ENCODE results near the gene PTPRN2. TPM values are rescaled to one million over a fixed set of nuclear protein-coding genes. Genes with fewer than 3 reads are reported as not detected.

PTPRN2 gene
- total RNA-seq, 4 donors from 2014 or later: 14.9 to 34.3 (median 21.3) TPM

DNA sequence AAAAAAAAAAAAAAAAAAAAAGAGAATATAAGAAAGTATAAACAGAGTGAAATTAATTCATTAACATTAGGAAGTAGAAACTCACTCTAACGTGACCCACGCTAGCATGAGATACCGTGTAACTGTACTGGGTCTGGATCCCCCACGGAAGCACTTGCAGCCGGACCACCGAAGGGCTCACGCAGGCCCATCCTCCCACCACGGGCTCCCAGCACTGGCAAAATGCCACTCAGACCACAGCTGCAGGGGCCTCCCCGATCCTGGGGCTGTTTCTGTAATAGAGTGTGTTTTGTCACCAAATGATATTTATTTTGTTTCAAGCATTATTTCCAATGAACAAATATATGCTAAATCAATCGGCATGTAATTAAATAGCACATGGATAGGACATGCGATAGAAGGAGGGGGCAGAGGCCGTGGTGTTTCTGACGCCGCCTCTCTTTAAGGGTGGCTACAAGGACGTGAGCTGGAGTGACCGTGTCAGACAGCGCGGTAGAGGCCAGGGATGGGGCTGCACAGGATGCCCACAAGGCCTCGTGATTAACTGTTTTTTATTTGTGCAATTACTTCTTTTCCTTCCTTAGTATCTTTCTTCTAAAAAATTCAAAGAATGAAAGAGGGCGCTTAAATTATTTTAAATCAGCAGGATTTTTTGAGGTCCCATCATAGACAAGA is 568.5 kb downstream of the PTPRN2 start:
- Histone ChIP-seq H3K9me3 (no peaks in the 10 kb centered on the region), H3K4me1 (peaks cover 0 to 7% (median 0%) of the 10 kb centered on the region in 4 donors), H3K27ac (no peak overlapping the region), H3K36me3 (no peaks in the 10 kb centered on the region), H3K4me3 (no peak overlapping the region), H3K27me3 (no peaks in the 10 kb centered on the region)
- TF ChIP-seq POLR2A (IDR thresholded peaks at IDR 0.05): no peak
- TF ChIP-seq, protein P1, sequence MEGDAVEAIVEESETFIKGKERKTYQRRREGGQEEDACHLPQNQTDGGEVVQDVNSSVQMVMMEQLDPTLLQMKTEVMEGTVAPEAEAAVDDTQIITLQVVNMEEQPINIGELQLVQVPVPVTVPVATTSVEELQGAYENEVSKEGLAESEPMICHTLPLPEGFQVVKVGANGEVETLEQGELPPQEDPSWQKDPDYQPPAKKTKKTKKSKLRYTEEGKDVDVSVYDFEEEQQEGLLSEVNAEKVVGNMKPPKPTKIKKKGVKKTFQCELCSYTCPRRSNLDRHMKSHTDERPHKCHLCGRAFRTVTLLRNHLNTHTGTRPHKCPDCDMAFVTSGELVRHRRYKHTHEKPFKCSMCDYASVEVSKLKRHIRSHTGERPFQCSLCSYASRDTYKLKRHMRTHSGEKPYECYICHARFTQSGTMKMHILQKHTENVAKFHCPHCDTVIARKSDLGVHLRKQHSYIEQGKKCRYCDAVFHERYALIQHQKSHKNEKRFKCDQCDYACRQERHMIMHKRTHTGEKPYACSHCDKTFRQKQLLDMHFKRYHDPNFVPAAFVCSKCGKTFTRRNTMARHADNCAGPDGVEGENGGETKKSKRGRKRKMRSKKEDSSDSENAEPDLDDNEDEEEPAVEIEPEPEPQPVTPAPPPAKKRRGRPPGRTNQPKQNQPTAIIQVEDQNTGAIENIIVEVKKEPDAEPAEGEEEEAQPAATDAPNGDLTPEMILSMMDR (IDR thresholded peaks at IDR 0.05): no peak
- peak in 2 of 3 donors; percentile 16 to 37 for DNase-seq

DNA sequence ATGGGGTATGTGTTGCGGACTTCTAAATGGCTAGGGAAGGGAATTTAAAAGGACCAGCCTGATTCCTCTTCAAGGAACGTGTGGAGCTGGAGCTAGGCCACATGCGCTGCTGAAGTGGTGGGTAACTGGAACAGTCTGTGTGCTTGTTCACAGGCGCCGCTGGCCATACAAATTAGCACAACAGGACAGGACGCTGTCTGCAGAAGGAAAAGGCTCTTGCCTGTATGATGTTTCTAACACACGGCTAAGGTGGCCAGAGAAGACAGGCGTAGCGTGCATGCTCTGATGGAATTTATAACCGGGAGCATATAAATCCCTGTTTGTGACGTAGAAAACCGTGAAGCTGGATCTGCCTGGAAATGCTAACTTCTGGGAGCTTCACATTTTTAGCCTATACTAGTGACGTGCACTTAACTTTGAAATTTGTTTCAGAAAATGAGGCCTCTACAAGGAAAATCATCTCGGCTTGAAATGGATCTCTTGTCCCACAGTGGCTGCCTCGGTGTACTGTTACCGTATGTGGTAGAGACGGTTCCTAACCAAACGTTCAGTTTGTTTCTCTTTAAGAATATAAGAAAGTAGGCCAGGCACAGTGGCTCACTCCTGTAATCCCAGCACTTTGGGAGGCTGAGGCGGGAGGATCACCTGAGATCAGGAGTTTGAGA is 569.4 kb downstream of the PTPRN2 start:
- DNase-seq: peak; percentile 8 to 21 (median 15)

DNA sequence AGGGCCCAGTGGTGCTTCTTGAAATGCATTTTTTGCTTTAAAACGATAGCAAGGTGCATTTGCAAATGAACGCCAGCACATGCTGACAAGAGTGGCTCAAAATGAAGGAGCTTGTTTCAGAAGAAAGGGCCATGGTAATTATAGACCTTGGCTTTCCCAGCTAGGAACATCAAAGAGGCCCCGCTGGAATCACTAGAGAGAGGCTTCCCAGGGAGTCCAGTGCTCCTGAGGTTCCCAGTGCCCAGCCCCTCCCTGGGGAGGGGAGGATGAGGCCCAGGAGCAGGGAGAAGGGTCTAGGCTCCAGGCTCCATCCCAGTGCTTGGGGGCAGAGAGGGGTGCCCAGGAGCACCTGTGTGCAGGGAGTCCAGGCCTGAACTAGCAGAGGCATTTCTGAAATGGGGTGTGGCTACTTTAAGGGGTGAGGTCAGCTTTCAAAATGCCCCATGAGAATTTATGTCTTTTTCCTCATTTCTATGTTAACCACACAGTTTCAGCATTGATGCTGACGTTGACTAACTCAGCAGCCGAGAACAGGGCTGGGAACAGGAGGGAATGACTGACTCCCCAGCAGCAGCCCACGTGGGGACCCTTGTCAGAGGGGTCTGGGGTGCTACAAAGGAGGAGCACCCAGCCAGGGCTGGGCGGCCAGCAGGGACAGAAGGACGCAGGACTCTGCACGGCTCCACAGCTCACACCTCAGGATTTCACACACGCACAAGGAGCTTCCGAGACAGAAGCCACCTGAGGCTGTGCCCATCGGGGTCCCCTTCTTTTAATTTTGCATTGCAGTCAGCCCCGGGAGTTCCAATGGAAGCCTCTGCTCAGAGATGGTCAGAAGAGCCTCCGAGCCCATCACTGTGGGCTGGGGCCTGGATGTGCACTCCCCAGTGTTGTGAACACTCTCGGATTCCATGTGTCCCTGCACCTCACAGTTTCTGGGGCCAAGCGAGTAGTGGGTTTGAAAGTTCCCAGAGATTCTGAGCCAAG is 570.2 kb downstream of the PTPRN2 start:
- Histone ChIP-seq H3K4me1 (peaks cover 0 to 7% (median 0%) of the 10 kb centered on the region in 4 donors), H3K27ac (no peak overlapping the region), H3K9me3 (no peaks in the 10 kb centered on the region), H3K36me3 (no peaks in the 10 kb centered on the region), H3K27me3 (no peaks in the 10 kb centered on the region), H3K4me3 (no peak overlapping the region)
- DNase-seq: peak in 2 of 3 donors; percentile 7 to 27
- TF ChIP-seq, protein P1 (IDR thresholded peaks at IDR 0.05): no peak
- TF ChIP-seq POLR2A (IDR thresholded peaks at IDR 0.05): no peak

More for the DNA sequence above, 569.4 kb downstream of the PTPRN2 start:
- H3K4me3 ChIP-seq: no peak overlapping the region
- peaks cover 0 to 7% (median 0%) of the 10 kb centered on the region in 4 donors for H3K4me1 ChIP-seq
- TF ChIP-seq POLR2A (IDR thresholded peaks at IDR 0.05): no peak
- TF ChIP-seq, protein P1 (IDR thresholded peaks at IDR 0.05): no peak
- H3K36me3 ChIP-seq: no peaks in the 10 kb centered on the region
- no peaks in the 10 kb centered on the region for H3K9me3 ChIP-seq
- H3K27me3 ChIP-seq: no peaks in the 10 kb centered on the region
- no peak overlapping the region for H3K27ac ChIP-seq

DNA sequence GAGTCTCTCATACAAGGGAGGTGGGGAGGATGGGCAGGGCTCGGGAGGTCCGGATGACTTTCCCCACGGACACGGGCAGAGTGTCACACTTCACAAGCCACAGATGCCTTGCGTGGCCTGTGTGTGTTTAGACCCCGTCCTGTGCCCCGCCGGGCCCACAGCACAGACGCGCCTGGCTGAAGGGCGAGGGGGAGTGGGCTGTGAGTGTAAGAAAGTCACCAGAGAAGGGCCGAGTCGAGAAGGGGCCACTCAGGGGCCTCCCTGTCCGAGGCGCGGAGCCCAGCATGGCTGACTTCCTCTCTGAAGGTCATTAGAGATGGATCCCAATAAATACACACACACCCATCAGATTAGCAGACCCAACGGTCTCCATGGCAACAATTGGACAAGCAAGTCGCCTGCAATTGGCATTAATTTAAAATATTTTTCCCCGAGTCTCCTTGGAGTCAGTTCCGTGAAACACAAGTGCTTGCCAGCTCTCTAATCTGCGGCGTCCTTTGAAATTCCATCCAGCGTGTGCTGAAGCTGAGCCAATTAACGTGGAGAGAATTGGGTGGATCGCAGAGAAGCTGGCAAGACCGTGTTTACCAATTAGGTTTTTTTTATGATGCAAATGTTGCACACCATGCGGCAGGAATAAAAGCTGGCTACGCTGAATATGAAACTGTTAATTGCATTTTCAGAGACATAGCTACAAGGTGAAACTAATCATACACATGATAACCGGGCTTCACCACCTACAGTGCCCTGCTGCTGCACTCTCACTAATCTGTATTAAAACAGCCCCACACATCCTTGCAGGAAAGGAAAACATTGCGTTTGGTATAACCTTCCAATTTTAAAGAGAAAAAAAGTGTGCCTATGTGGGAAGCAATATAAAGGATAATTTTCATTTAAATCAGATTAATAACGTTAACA is 571.2 kb downstream of the PTPRN2 start:
- peak overlapping the region in 1 of 4 donors; percentile 22 for H3K4me3 ChIP-seq
- peaks cover 0 to 7% (median 0%) of the 10 kb centered on the region in 4 donors for H3K4me1 ChIP-seq
- H3K36me3 ChIP-seq: no peaks in the 10 kb centered on the region
- no peak overlapping the region for H3K27ac ChIP-seq
- TF ChIP-seq, protein P1 (IDR thresholded peaks at IDR 0.05): no peak
- no peak for TF ChIP-seq POLR2A (IDR thresholded peaks at IDR 0.05)
- no peaks in the 10 kb centered on the region for H3K9me3 ChIP-seq
- H3K27me3 ChIP-seq: no peaks in the 10 kb centered on the region
- peak; percentile 11 to 45 (median 39) for DNase-seq
